LHCN-M2 (cell line): ENCODE measurements around the gene CD79A. TPM values are rescaled to one million over a fixed set of nuclear protein-coding genes. Genes with fewer than 3 reads are reported as not detected.
"Not testable (repeated sequence)": the region's sequence is repeated elsewhere in the genome, so short reads cannot be mapped to it uniquely, and the experiment has no call there.

Experiments used
- DNase-seq: peaks from one replicate; pipeline ENCODE4 v3.0.0-alpha.2; 2012; ENCODE audit warnings: low read depth
- total RNA-seq: library from RNA; depleted of rRNA; stranded (reverse); fragments of >200 nt; gene quantifications from 2 replicates; pipeline ENCODE4 v1.2.3, GENCODE V29; 2014

The CD79A gene
- total RNA-seq, 1 experiment from 2014 or later: 0.23 TPM

GRCh38 chr19:41905273-41906002, 28.4 kb downstream of the CD79A start:
- no peak for DNase-seq

- DNase-seq: no peak
Measured at GRCh38 chr19:41906271-41906670, 29.2 kb downstream of the CD79A start.

- DNase-seq: no peak
Measured at GRCh38 chr19:41906916-41907680, 30.0 kb downstream of the CD79A start.

- DNase-seq: no peak
Measured at GRCh38 chr19:41907994-41908615, 31.0 kb downstream of the CD79A start.

- no peak for DNase-seq
Measured at GRCh38 chr19:41908724-41909464, 31.8 kb downstream of the CD79A start.

- no peak for DNase-seq
Measured at GRCh38 chr19:41909706-41910105, 32.6 kb downstream of the CD79A start.

GRCh38 chr19:41910240-41910991, 33.3 kb downstream of the CD79A start:
- DNase-seq: no peak

- DNase-seq: no peak
Measured at GRCh38 chr19:41910992-41911888, 34.2 kb downstream of the CD79A start.

GRCh38 chr19:41911889-41912731, 35.0 kb downstream of the CD79A start:
- no peak for DNase-seq

- DNase-seq: no peak
Measured at GRCh38 chr19:41912899-41913537, 35.9 kb downstream of the CD79A start.

GRCh38 chr19:41913538-41914423, 36.7 kb downstream of the CD79A start:
- no peak for DNase-seq

GRCh38 chr19:41914424-41914834, 37.4 kb downstream of the CD79A start:
- not testable (repeated sequence) for DNase-seq

GRCh38 chr19:41915021-41915775, 38.1 kb downstream of the CD79A start:
- DNase-seq: no peak

GRCh38 chr19:41915776-41916414, 38.8 kb downstream of the CD79A start:
- no peak for DNase-seq

GRCh38 chr19:41917676-41918075, 40.6 kb downstream of the CD79A start:
- DNase-seq: no peak

- DNase-seq: no peak
Measured at GRCh38 chr19:41918095-41918494, 41.0 kb downstream of the CD79A start.
